Daoy (cell line): ENCODE measurements around the gene FSTL4. TPM values are rescaled to one million over a fixed set of nuclear protein-coding genes. Genes with fewer than 3 reads are reported as not detected.
"Not testable (repeated sequence)": the region's sequence is repeated elsewhere in the genome, so short reads cannot be mapped to it uniquely, and the experiment has no call there.

Experiments used
- DNase-seq: peaks from one replicate; pipeline ENCODE4 v3.0.0-alpha.2; 2015; ENCODE audit warnings: low read depth
- total RNA-seq: library from RNA; depleted of rRNA; stranded (reverse); fragments of >200 nt; shearing (Covaris generic); gene quantifications from 2 replicates; pipeline ENCODE4 v1.2.3, GENCODE V29; 2014

Gene FSTL4
- total RNA-seq, 1 experiment from 2014 or later = 0.11 TPM

DNA sequence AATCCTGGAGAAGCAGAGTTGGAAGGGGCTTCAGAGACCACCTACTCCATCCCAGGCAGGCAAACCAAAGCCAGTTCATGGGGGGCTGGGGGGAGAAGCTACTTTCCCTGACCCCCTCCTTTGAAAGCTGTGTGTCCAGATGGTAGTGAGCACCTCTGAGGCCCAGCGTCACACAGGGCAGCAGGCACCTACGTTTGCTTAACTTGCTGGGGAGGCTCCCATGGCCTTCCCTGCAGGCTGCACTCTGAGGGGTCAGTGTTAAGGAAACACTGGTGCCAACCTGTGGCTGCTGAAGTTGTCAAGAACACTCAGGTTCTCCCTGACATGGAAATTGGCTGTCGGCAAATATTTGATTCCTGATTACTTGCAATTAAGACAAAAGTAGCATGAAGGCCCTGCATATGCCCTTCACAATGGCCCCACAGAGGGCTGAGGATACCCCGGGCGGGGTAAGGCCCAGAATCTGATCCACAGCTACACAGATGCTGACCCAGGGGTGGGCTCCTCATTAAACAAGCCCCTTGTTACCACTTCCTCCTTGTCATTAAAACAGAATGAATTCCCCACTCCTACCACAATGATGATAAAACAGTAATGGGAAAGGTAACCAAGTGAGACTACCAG, 208.5 kb downstream of the FSTL4 start:
- DNase-seq = no peak

GRCh38 chr5:133402775-133403174, 209.6 kb downstream of the FSTL4 start:
- no peak for DNase-seq

GRCh38 chr5:133401731-133402347, 210.5 kb downstream of the FSTL4 start:
- DNase-seq = no peak

- DNase-seq = no peak
Observed at GRCh38 chr5:133400831-133401351, 211.4 kb downstream of the FSTL4 start.

DNA sequence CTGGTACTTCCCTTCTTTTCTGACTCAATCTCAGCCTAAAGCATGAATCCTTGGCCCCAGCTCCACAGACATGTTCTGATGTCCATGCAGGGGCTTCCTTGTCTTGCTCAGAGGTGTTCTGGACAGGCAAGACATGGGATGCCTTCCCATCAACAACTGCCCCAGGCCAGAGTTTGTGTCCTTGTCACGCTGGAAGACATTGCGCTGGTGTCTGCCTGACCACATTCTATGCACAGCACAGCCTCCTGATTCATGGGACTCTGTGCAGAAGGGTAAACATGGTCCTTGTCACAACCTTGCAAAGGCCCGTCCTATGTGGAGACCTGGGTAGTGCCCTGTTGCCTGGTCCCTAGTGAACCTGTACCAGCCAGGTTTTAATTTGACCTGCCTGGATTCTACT, 212.2 kb downstream of the FSTL4 start:
- no peak for DNase-seq

GRCh38 chr5:133399247-133399891, 213.0 kb downstream of the FSTL4 start:
- no peak for DNase-seq

GRCh38 chr5:133398646-133399101, 213.7 kb downstream of the FSTL4 start:
- peak; percentile 21 for DNase-seq

DNA sequence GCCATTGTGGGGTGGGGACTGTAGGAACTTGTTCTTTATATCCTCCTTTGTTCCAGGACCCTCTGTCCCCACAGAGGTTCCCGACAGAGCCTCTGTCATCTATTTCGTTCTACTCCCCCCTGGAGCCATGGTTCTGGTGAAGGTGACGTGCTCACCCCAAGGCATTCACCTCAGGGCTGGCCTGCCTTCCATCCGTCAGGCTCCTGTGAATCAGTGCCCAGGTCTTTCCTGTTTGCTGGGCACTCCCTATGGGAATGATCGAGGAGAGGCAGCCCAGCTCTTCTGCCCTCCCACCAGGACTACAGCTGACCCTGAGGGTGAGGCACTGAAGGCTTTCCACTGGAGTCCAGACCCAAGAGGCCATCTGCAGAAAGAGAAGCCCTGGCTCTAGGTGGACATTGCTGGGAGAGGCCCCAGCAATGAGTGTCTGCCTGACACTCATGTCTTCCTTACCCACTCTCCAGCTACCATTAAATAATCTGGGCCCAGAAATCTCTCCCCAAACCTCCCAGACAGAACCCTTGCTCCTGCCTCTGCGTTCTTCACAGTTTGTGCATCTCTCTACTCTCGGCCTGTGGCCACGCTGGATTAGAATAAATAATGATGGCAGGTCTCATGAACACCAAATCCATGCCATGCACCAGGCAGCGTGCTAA, 214.2 kb downstream of the FSTL4 start:
- DNase-seq = no peak

GRCh38 chr5:133397348-133397747, 215.0 kb downstream of the FSTL4 start:
- no peak for DNase-seq

DNA sequence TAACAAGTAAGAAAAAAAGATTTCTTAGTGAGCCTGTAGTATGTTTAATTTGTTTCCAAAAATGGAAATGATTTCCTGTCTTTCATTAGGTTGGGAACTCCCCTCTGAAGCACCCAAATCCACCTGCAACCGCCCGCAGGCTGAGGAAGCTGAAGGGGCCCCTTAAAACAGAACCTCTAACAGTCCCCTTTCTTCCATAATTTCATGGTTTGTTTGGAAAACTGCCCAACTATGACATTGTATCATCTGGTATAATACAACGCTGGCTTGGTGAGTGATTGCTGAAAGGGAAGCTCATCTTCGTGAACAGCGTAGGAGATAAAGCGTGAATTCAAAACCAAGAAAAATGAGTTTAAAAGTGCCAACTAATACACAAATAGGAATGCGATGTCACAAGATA, 215.5 kb downstream of the FSTL4 start:
- DNase-seq = no peak

- DNase-seq = peak; percentile 19
Observed at GRCh38 chr5:133396187-133396741, 216.1 kb downstream of the FSTL4 start.

- not testable (repeated sequence) for DNase-seq
Observed at GRCh38 chr5:133395207-133395606, 217.1 kb downstream of the FSTL4 start.

GRCh38 chr5:133394477-133394817, 217.9 kb downstream of the FSTL4 start:
- DNase-seq = not testable (repeated sequence)

- no peak for DNase-seq
Observed at GRCh38 chr5:133393776-133394476, 218.4 kb downstream of the FSTL4 start.

GRCh38 chr5:133392448-133392847, 219.9 kb downstream of the FSTL4 start:
- DNase-seq = no peak

GRCh38 chr5:133391354-133392136, 220.8 kb downstream of the FSTL4 start:
- no peak for DNase-seq

- DNase-seq = no peak
Observed at GRCh38 chr5:133390416-133391353, 221.7 kb downstream of the FSTL4 start.

GRCh38 chr5:133389066-133389590, 223.2 kb downstream of the FSTL4 start:
- no peak for DNase-seq

GRCh38 chr5:133387621-133388020, 224.7 kb downstream of the FSTL4 start:
- no peak for DNase-seq
